Activated CD4-positive, alpha-beta T cell treated with anti-CD3 and anti-CD28 coated beads for 24 hours (primary cell): Measurements from ENCODE around the gene GABPB1.

Experiments
- DNase-seq, 2 donors: peaks; one replicate each; pipeline ENCODE4 v3.0.0-alpha.2; 2020; ENCODE audit warnings: low read depth in 2 of 2

Gene GABPB1

DNA sequence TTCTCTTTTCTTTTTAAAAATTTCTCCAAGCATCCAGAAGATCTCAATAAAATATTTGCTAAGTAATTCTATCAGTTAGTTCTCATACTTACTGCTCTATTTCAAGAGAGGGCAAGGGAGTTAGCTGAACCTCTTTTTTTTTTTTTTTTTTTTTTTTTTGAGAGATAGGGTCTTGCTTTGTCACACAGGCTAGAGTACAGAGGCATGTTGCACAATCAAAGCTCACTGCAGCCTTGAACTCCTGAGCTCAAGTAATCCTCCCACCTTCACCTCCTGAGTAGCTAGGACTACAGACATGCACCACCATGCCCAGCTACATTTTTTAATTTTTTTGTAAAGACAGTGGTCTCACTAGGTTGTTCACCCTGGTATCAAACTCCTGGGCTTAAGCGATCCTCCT is 110.8 kb downstream of the GABPB1 start:
- DNase-seq: no peak

DNA sequence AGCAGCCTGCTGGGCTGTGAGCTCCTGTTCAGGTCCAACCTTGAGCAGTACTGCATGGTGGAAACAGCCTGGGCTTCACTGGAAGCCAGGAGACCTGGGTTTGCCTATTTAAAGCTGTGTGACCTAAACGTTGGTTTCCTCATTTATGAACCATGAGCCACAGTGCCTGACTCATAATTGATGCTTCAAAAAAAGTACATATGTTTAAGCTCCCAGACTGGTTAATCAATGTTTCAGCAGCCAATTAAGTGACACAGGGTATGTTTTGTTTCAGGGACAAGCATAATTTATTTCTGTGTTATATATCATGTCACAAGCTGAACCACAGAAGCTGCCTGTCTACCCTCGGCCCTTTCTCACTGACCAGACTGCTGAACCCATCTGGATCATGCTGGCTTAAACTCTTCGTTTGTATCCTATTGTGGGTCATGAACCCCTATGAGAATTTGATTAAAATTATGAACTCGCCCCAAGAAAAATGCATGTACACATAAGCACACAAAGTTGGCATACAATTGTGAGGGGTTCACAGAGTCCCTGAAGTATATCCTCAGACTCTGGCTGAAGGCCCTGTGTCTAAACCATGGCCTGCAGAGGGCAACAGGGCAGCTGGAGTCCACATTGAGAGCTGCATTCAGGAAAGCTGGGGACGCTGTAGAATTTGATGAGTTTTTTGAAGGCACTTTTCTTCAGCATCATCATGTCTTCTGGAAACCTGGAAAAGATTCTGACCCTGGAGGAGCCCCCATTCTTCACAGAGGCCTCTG is 113.1 kb downstream of the GABPB1 start:
- DNase-seq: no peak

DNA sequence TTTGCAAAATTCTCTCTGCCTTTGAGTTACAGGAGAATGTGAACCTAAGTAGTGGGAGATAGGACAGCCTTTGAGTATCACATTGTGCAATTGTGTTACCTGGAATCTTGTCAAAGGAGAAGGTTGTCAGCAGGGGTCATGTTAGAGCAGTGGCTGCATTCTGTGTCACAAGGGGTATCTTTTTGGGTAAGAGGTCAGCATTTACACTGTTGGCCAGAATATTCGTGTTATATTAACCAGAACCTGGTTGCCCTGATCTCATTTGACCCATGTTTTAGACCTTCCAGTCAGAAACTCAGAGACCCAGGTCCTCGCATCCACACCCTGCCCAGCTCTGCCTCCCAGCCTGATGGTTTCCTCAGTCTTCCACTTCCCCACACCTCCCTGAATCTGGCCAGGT is 116.7 kb downstream of the GABPB1 start:
- DNase-seq: no peak

DNA sequence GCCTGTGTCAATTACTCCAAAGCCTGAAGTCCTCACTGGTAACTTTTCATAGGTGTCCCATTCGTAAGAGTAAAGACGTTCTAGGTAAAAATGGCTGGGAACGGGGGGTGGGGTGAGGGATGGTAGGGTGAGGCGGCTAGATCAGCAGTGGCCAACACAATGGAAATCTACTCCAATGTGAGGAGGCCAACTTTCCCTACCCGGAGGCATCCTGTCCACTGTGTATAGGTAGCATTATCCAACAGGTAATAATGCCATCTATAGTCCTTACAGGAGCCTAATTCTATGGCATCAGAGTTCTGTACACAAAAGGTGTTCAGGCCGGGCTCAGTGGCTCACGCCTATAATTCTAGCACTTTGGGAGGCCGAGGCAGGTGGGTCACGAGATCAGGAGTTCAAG is 118.6 kb downstream of the GABPB1 start:
- no peak for DNase-seq

- DNase-seq: no peak
These were observed 119.2 kb downstream of the GABPB1 start for GRCh38 chr15:50235794-50236193.

- no peak for DNase-seq
These were observed 120.2 kb downstream of the GABPB1 start for GRCh38 chr15:50234764-50235163.

DNA sequence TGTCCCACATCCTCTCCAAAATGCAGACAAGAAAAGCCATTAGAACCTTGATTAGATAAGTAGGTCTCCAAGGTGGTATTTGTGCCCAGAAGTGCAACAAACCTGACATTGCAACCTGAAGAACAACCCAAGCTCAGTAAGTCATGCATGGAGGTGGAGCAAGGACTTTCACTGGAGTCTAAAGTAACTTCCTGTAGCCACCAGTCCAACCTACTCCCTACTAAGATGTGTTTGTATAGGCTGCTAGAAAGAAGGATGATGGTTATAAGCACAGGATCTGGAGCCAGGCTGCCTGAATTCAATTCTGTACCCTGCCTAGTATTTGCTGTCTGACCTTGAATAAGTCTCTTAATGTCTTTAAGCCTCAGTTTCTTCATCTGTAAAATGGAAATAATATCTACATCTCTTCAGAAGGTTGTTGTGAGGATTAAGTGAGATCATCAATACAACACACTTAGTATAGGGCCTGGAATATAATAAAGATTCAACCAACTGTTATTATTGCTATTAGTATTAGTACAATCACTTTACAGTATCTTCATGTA is 121.7 kb downstream of the GABPB1 start:
- DNase-seq: no peak

DNA sequence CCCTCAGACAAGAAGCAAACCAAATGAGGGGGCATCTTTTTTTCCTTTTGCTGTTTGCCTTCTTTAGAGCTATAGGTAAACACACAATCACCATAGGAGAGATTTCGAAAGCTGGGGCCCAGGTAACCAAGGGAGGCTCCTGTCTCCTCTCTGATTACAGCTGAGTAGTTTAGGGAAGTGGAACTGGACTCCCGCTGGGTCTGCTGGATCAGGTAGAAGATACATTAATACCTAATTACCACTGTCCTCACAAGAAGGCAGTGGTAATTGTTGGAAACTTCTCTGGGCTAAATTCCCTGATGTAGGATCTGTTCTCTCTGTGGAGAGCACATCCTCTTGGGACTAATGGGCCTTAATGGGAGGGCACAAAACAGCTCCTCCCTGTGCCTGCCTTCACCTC is 122.2 kb downstream of the GABPB1 start:
- DNase-seq: no peak

- DNase-seq: no peak
These were observed 123.2 kb downstream of the GABPB1 start for GRCh38 chr15:50231761-50232160.

- DNase-seq: no peak
These were observed 125.7 kb downstream of the GABPB1 start for GRCh38 chr15:50229336-50229735.

- no peak for DNase-seq
These were observed 126.1 kb downstream of the GABPB1 start for GRCh38 chr15:50228866-50229265.

DNA sequence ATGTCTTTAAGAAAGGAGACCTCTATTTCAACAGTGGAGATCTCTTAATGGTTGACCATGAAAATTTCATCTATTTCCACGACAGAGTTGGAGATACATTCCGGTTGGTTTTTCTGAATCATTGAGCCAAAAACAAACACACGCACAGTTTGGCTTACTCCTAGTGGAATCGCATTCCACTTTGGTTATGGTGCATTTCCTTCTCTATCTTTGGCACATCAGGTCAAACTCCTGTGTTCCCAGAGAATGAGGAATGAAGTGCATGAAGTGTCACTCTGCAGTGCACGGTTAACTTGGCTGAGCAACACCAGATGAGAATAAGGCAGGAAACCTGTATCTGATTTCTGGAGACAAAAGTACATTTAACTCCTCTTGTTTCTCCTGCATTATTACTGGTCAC is 127.9 kb downstream of the GABPB1 start:
- no peak for DNase-seq

DNA sequence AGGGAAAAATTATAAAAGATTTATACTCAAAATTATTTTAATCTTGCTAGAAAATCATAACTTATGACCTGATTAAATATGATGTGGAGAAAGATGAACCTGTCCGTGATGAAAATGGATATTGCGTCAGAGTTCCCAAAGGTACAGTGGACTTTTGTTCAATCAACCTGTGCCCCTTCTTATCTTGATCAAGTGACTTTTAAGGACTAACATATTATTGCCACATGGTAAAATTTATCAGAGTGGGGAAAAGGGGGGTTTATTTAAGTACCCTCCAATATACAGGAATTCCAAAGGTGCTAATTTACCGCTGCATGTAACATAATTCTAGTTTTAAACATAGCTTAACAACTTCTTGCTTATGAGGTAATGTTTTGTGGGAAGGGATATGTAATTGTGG is 129.1 kb downstream of the GABPB1 start:
- no peak for DNase-seq
